ENCODE results near the gene MMP15. TPM values are rescaled to one million over a fixed set of nuclear protein-coding genes. Genes with fewer than 3 reads are reported as not detected.
A peak's percentile ranks its signal among the peaks of the same experiment; 100 is the strongest.

The MMP15 gene
- total and polyA plus RNA-seq, 2 of the 4 experiments (the other 2 are of a cell fraction) = 0.18 to 0.56 TPM

DNA sequence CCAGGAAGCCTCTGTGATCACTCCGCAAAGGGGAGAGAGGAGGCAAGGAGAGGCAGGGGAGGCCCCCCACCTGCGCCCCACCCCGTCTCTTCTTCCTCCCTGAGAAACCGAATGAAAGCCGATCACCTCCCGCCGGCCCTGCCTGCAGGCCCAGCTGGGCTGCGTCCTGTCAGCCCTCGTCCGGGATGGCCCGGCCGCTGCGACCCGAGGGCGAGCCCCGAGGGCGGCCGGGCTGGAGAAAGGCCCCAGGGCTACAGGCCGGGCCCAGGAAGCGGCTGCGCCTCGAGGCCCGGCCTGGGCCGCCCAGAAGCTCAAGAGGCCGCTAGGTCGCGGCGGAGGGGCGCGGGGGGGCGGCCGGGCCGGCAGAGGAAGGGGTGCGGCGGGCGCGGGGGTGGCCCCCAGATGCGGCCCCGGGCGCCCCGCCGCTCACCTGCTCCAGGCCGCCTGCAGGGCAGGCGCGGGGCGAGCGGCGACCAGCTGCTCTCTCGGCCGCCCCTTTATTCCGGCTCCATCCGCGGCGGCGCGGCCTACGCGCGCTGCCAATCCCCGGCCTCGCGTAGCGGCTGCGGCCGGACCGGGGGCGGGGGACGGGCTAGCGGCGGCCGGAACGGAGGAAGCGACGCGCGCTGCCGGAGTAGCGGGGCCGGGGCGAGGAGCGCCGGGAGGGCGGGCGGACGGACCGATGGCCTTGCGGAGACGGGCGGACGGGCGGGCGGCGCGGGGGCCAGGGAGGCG, 25.4 kb upstream of the MMP15 start, which contains the start of gene ZNF319:
ZNF319 (minus strand) TSS at position 702 of the 735 bp plus-strand sequence. CDS start 2,407 bp downstream, outside the sequence.
- Histone ChIP-seq H2AFZ (replicated peaks; ENCODE audit: low read length, poor library complexity) (peak within 1 kb of the TSS; percentile 100), H3K4me3 (ENCODE audit: insufficient read depth, low read depth, low read length) (peak within 1 kb of the TSS; percentile 70), H2AK5ac (ENCODE audit: low read depth, low read length) (peak within 1 kb of the TSS; percentile 72), H3K9me1 (ENCODE audit: insufficient read depth, low read length) (peaks cover 11% of the 10 kb centered on the region; the same call in 1 of the 2 replicates), H3K18ac (ENCODE audit: low read depth, low read length) (no peak within 1 kb of the TSS), H3K27me3 (ENCODE audit: control insufficient read depth, insufficient read depth, low read length) (no peaks in the 10 kb centered on the region), H2BK120ac (ENCODE audit: low read depth, low read length) (peak within 1 kb of the TSS; percentile 74; the same call in 1 of the 2 replicates), H3K4me1 (ENCODE audit: control insufficient read depth, insufficient read depth, low read length) (peaks cover 12% of the 10 kb centered on the region), H2BK20ac (ENCODE audit: low read depth, low read length) (no peak within 1 kb of the TSS), H3K36me3 (ENCODE audit: control insufficient read depth, insufficient read depth, low read length) (peaks cover 38% of the 10 kb centered on the region; the same call in 1 of the 2 replicates), H2BK15ac (ENCODE audit: low read depth, low read length) (no peak within 1 kb of the TSS), H2BK5ac (ENCODE audit: low read depth, low read length, poor library complexity, severe bottlenecking) (peak within 1 kb of the TSS; percentile 46), H4K91ac (ENCODE audit: insufficient read depth, low read depth, low read length) (peak within 1 kb of the TSS; percentile 72; the same call in 1 of the 2 replicates), H2AK9ac (replicated peaks; ENCODE audit: low read depth, low read length, poor library complexity) (peak within 1 kb of the TSS; percentile 97), H3K9ac (ENCODE audit: low read depth, low read length) (peak within 1 kb of the TSS; percentile 77), H3K23ac (ENCODE audit: low read depth, low read length) (peak within 1 kb of the TSS; percentile 13), H3K14ac (replicated peaks; ENCODE audit: low read depth, low read length) (peak within 1 kb of the TSS; percentile 87), H3K9me3 (ENCODE audit: control insufficient read depth, insufficient read depth, low read length) (no peaks in the 10 kb centered on the region), H4K20me1 (ENCODE audit: insufficient read depth, low read length) (peaks cover 10% of the 10 kb centered on the region), H4K5ac (ENCODE audit: low read depth, low read length) (no peak within 1 kb of the TSS), H3K4ac (ENCODE audit: low read depth, low read length) (peak within 1 kb of the TSS; percentile 85), H3K27ac (ENCODE audit: insufficient read depth, low read length) (peak within 1 kb of the TSS; percentile 49), H3K79me1 (ENCODE audit: low read depth in 1 of 2, low read length in 2 of 2) (peaks cover 18 to 57% of the 10 kb centered on the region in 2 experiments), H3K4me2 (ENCODE audit: low read depth, low read length) (peak within 1 kb of the TSS; percentile 91), H3K56ac (ENCODE audit: extremely low read depth, insufficient read depth, low read length) (no peak within 1 kb of the TSS), H4K8ac (ENCODE audit: low read depth in 2 of 2, low read length in 2 of 2) (peak within 1 kb of the TSS; percentile 50 to 84; a peak in 3 of 4 replicates)
- intact Hi-C loops (cut with micrococcal nuclease) (loop anchor here (2.0 to 10.0 kb wide), 4 partner anchors 199 to 423 kb away; no protein-coding TSS in a partner anchor), dilution Hi-C loops (cut with HindIII; ENCODE audit: low sequenced_read_pairs, unreplicated experiment) (no loop called here), in situ Hi-C loops (cut with MboI; ENCODE audit: low sequenced_read_pairs) (loop anchor here (5.0 to 10.0 kb wide), 3 partner anchors 103 to 435 kb away; no protein-coding TSS in a partner anchor)
- DNase-seq = no peak
- 0% methylated on average over 47 of the region's 95 CpGs; no CpG with 5 or more reads in 1 of the 2 experiments for WGBS, 2 experiments (ENCODE audit: extremely low coverage in 2 of 2, insufficient read length in 1 of 2)
- BruUV-seq (replicated peaks) = no TSS peak
- ChIA-PET CTCF (interaction anchor here (0.6 kb wide), 1 partner anchor 185 kb away, joined by 3 read pairs; no protein-coding TSS in a partner anchor), POLR2A (ENCODE audit: unreplicated experiment) (interaction anchor here (0.8 kb wide), 1 partner anchor 9 kb away, joined by 4 read pairs; no protein-coding TSS in a partner anchor)
- ATAC-seq (ENCODE audit: low read depth) = peak; percentile 22
- TF ChIP-seq RFX5 (IDR thresholded peaks at IDR 0.05; ENCODE audit: low read depth, low read length) (no peak), CHD1 (IDR thresholded peaks at IDR 0.05; ENCODE audit: low read depth, low read length) (peak; percentile 63; the same call in 1 of the 2 replicates)

All from IMR-90 (cell line).